GM12878 (cell line): Measurements from ENCODE around the gene ZNF581. TPM values are rescaled to one million over a fixed set of nuclear protein-coding genes. Genes with fewer than 3 reads are reported as not detected.

Experiments used
- ATAC-seq: fragments of 200-7000 bp; cut with Tn5 transposase; 3 replicates; pipeline ENCODE4 v1.9.1; 2020; ENCODE audit warnings: mild to moderate bottlenecking, moderate library complexity
- BruUV-seq: library from RNA; stranded (reverse); fragments of 400-500 nt; replicated peaks from 2 replicates; lab custom pipeline; 2021; lab: Mats Ljungman, UMichigan
- CTCF ChIA-PET: fragments of 300-600 bp; sonication (Branson Sonifier 250); formaldehyde crosslinking; extraction: SDS; loops from one replicate; lab custom pipeline; 2021; ENCODE audit warnings: inconsistent platforms; lab: Yijun Ruan, JAX
- POLR2A ChIA-PET: fragments of 350-600 bp; formaldehyde crosslinking; extraction: SDS; loops from one replicate; lab custom pipeline; 2021; ENCODE audit warnings: inconsistent platforms; lab: Charles Lee
- RAD21 ChIA-PET: fragments of 300-600 bp; sonication (Branson Sonifier 250); formaldehyde crosslinking; loops from one replicate; lab custom pipeline; 2023; ENCODE audit warnings: antibody characterized with exemption; ENCODE audit not compliant: unreplicated experiment; lab: Charles Lee
- SMC1A ChIA-PET: fragments of 300-600 bp; sonication (Branson Sonifier 250); formaldehyde crosslinking; loops from one replicate; lab custom pipeline; 2023; ENCODE audit not compliant: unreplicated experiment, uncharacterized antibody; lab: Charles Lee
- DNase-seq: peaks from one replicate; pipeline ENCODE4 v3.0.0-alpha.2; 2011; ENCODE audit warnings: low read depth, low spot score
- FAIRE-seq: peaks from 3 replicates; lab custom pipeline; 2011; peaks lifted over from hg19 to GRCh38; lab: Jason Lieb, UNC
- H2AFZ ChIP-seq: 2 replicates; pipeline ENCODE4 v1.6.0; 2011; ENCODE audit warnings: low read depth, low read length, control low read depth; ENCODE audit not compliant: control insufficient read depth
- H3K27ac ChIP-seq: 2 replicates; pipeline ENCODE4 v1.5.1; 2011; ENCODE audit warnings: control low read depth; ENCODE audit not compliant: control insufficient read depth, insufficient read depth
- H3K27me3 ChIP-seq, 2 experiments: replicated peaks in 1 of 2; 2 replicates each; pipeline versions ENCODE4 v1.6.0 to v1.6.1; 2011; ENCODE audit warnings: low read length in 1 of 2; ENCODE audit not compliant: control insufficient read depth in 2 of 2, insufficient read depth in 2 of 2
- H3K36me3 ChIP-seq, 2 experiments: 2 replicates each; pipeline ENCODE4 v1.5.1; 2011; ENCODE audit warnings: low read length in 1 of 2; ENCODE audit not compliant: control insufficient read depth in 2 of 2, insufficient read depth in 2 of 2
- H3K4me1 ChIP-seq: 2 replicates; pipeline ENCODE4 v1.6.1; 2011; ENCODE audit warnings: mild to moderate bottlenecking, low read length, moderate library complexity, mixed read lengths; ENCODE audit not compliant: control insufficient read depth, insufficient read depth
- H3K4me2 ChIP-seq: 2 replicates; pipeline ENCODE4 v1.6.0; 2011; ENCODE audit warnings: control low read depth; ENCODE audit not compliant: control insufficient read depth, insufficient read depth
- H3K4me3 ChIP-seq: fragments of 200-600 bp; sonication (generic); 2 replicates; pipeline ENCODE4 v1.5.1; 2016
- H3K79me2 ChIP-seq: 2 replicates; pipeline ENCODE4 v1.6.0; 2011; ENCODE audit warnings: low read length; ENCODE audit not compliant: control insufficient read depth, insufficient read depth
- H3K9ac ChIP-seq: 2 replicates; pipeline ENCODE4 v1.8.0; 2011; ENCODE audit warnings: low read length, control low read depth, mixed read lengths; ENCODE audit not compliant: control insufficient read depth, insufficient read depth
- H3K9me3 ChIP-seq: replicated peaks from 3 replicates; pipeline ENCODE4 v1.5.1; 2011; ENCODE audit warnings: mild to moderate bottlenecking, low read length; ENCODE audit not compliant: control insufficient read depth, insufficient read depth
- H4K20me1 ChIP-seq: 2 replicates; pipeline ENCODE4 v1.6.0; 2011; ENCODE audit not compliant: control insufficient read depth, insufficient read depth
- BMI1 ChIP-seq: fragments of 450-650 bp; IDR thresholded peaks from 2 replicates; pipeline ENCODE4 v1.6.1; 2016; ENCODE audit warnings: mild to moderate bottlenecking, moderate library complexity, borderline replicate concordance
- E2F8 ChIP-seq: fragments of 450-650 bp; IDR thresholded peaks from 2 replicates; pipeline ENCODE4 v1.6.1; 2018; ENCODE audit warnings: mild to moderate bottlenecking, low read depth, moderate library complexity; ENCODE audit not compliant: partially characterized antibody
- ESRRA ChIP-seq: IDR thresholded peaks from 2 replicates; pipeline ENCODE4 v1.6.1; 2012; ENCODE audit warnings: mild to moderate bottlenecking, low read length, improper control_type of control experiment
- FOS ChIP-seq: IDR thresholded peaks from 3 replicates; pipeline ENCODE4 v1.6.1; 2011; ENCODE audit warnings: borderline replicate concordance; ENCODE audit not compliant: insufficient read length; ENCODE audit errors: extremely low read depth
- IRF4 ChIP-seq: IDR thresholded peaks from 2 replicates; pipeline ENCODE4 v1.6.1; 2011; ENCODE audit warnings: low read depth, low read length
- JUNB ChIP-seq: IDR thresholded peaks from 2 replicates; pipeline ENCODE4 v1.6.1; 2016; ENCODE audit warnings: antibody characterized with exemption, mild to moderate bottlenecking
- MEF2B ChIP-seq: fragments of 450-650 bp; IDR thresholded peaks from 2 replicates; pipeline ENCODE4 v1.6.1; 2018; ENCODE audit warnings: mild to moderate bottlenecking, moderate library complexity; ENCODE audit not compliant: partially characterized antibody, poor library complexity, severe bottlenecking
- MTA3 ChIP-seq: IDR thresholded peaks from 2 replicates; pipeline ENCODE4 v1.6.1; 2012; ENCODE audit warnings: low read length, inconsistent platforms, borderline replicate concordance
- PBX3 ChIP-seq: IDR thresholded peaks from 2 replicates; pipeline ENCODE4 v1.6.1; 2011; ENCODE audit warnings: mild to moderate bottlenecking, low read depth, low read length, moderate library complexity; ENCODE audit not compliant: insufficient replicate concordance
- PKNOX1 ChIP-seq: fragments of 450-650 bp; IDR thresholded peaks from 2 replicates; pipeline ENCODE4 v1.6.1; 2016; ENCODE audit warnings: mild to moderate bottlenecking
- PML ChIP-seq: IDR thresholded peaks from 2 replicates; pipeline ENCODE4 v1.6.1; 2012; ENCODE audit warnings: low read length, inconsistent platforms
- STAT1 ChIP-seq: fragments of 450-650 bp; conservative IDR thresholded peaks from 2 replicates; pipeline ENCODE4 v1.6.1; 2014; ENCODE audit warnings: antibody characterized with exemption, mild to moderate bottlenecking
- TARDBP ChIP-seq: IDR thresholded peaks from 2 replicates; pipeline ENCODE4 v1.6.1; 2016; ENCODE audit warnings: borderline replicate concordance
- USF2 ChIP-seq: IDR thresholded peaks from 2 replicates; pipeline ENCODE4 v1.6.1; 2011; ENCODE audit warnings: low read depth, low read length, improper control_type of control experiment, borderline replicate concordance
- YBX1 ChIP-seq: fragments of 450-650 bp; IDR thresholded peaks from 2 replicates; pipeline ENCODE4 v1.6.1; 2016; ENCODE audit warnings: antibody characterized with exemption
- ZNF24 ChIP-seq: fragments of 450-650 bp; IDR thresholded peaks from 2 replicates; pipeline ENCODE4 v1.6.1; 2017; ENCODE audit warnings: antibody characterized with exemption, mild to moderate bottlenecking
- WGBS: methylation state at CpG from one replicate; pipeline ENCODE4 v1.1.6; 2016; ENCODE audit warnings: low lambda C conversion rate; ENCODE audit not compliant: insufficient replicate concordance, insufficient coverage; ENCODE audit errors: missing lambda C conversion rate; 5-methylcytosine and 5-hydroxymethylcytosine counted together
- in situ Hi-C: fragments of 300-500 bp; cut with MboI; formaldehyde crosslinking; loops from 9 replicates; pipeline ENCODE4 v1.14.3; 2018; ENCODE audit warnings: mixed read lengths
- intact Hi-C: fragments of 100-400 bp; cut with micrococcal nuclease; formaldehyde crosslinking; loops from one replicate; pipeline ENCODE4 v1.14.2; 2022; ENCODE audit not compliant: unreplicated experiment
- polyA plus RNA-seq, 11 experiments: library from polyadenylated mRNA; depleted of rRNA in 4 of 11; unstranded in 6 of 11; stranded (reverse) in 5 of 11; fragments of >200 nt; fragmentation: Nextera tagmentation in 4 of 11; fragmentation: Illumina TruSeq in 1 of 11; extraction: Ambion mirVana in 4 of 11; extraction: Trizol in 1 of 11; gene quantifications; 1 replicate in 1 of 11; 2 replicates in 10 of 11; pipeline versions ENCODE4 v1.2.1 to v1.2.3, GENCODE V29; 2011 to 2016; ENCODE audit warnings: inconsistent platforms in 2 of 11, missing spikeins in 2 of 11, low read depth in 1 of 11
- total RNA-seq, 4 experiments: library from RNA; depleted of rRNA in 3 of 4; stranded (reverse); fragments of >200 nt in 3 of 4; fragmentation: Illumina TruSeq in 1 of 4; extraction: Trizol in 1 of 4; gene quantifications; 2 replicates each; pipeline versions ENCODE4 v1.2.1 to v1.2.3, GENCODE V29; 2013 to 2021

The ZNF581 gene
- total and polyA plus RNA-seq, 10 of the 15 experiments (the other 5 are each of a cell fraction or from before 2014, with no cell fraction given): 4.7 to 45.4 (median 22.2) TPM

GRCh38 chr19:55633861-55634260 is 9.6 kb upstream of the ZNF581 start:
- Histone ChIP-seq H2AFZ (no peak overlapping the region; the same call in 1 of the 2 replicates), H3K27ac (peak overlapping the region; percentile 99), H3K9me3 (no peaks in the 10 kb centered on the region), H3K4me1 (peaks cover 22% of the 10 kb centered on the region), H3K9ac (no peak overlapping the region), H4K20me1 (no peaks in the 10 kb centered on the region), H3K4me2 (peak overlapping the region; percentile 19), H3K4me3 (peak overlapping the region; percentile 92), H3K27me3 (no peaks in the 10 kb centered on the region), H3K79me2 (peaks cover 36% of the 10 kb centered on the region), H3K36me3 (no peaks in the 10 kb centered on the region)
- no peak for DNase-seq
- no peak for ATAC-seq
- RAD21 ChIA-PET: interaction anchor here (0.5 to 4.9 kb wide), 15 partner anchors 9 to 709 kb away, joined by 3 to 36 read pairs (median 12); partner anchors contain the start of genes CCDC106, U2AF2, ZNF579 and ZNF581
- in situ Hi-C loops: loop anchor here (5.0 kb wide), 1 partner anchor 117 kb away; no protein-coding TSS in a partner anchor
- 89% methylated on average over 8 of the region's 8 CpGs for WGBS
- SMC1A ChIA-PET: interaction anchor here (0.7 to 3.5 kb wide), 13 partner anchors 13 to 177 kb away, joined by 3 to 31 read pairs (median 6); partner anchors contain the start of genes CCDC106, FIZ1, U2AF2 and ZNF524
- CTCF ChIA-PET: interaction anchor here (0.7 to 7.7 kb wide), 30 partner anchors 9 to 715 kb away, joined by 3 to 85 read pairs (median 11); partner anchors contain the start of genes CCDC106, U2AF2, ZNF581 and ZNF784
- BruUV-seq: no TSS peak
- POLR2A ChIA-PET: interaction anchor here (0.6 to 4.5 kb wide), 10 partner anchors 9 to 121 kb away, joined by 3 to 28 read pairs (median 7); partner anchors contain the start of genes CCDC106, U2AF2, ZNF524 and ZNF581
- no peak for TF ChIP-seq PKNOX1
- no peak for TF ChIP-seq STAT1
- TF ChIP-seq MTA3: no peak
- no peak for TF ChIP-seq ESRRA
- no peak for TF ChIP-seq FOS
- no peak for TF ChIP-seq USF2
- no peak for TF ChIP-seq PBX3
- TF ChIP-seq MEF2B: no peak
- no peak for TF ChIP-seq IRF4
- TF ChIP-seq BMI1: no peak
- TF ChIP-seq ZNF24: no peak
- TF ChIP-seq E2F8: no peak
- TF ChIP-seq TARDBP: no peak
- TF ChIP-seq JUNB: no peak
- TF ChIP-seq PML: no peak
- no peak for TF ChIP-seq YBX1
- intact Hi-C loops: loop anchor here (2.0 to 10.0 kb wide), 4 partner anchors 167 to 698 kb away; no protein-coding TSS in a partner anchor
- no peak for FAIRE-seq
